ENCODE data around the gene TIAM1.

DNA sequence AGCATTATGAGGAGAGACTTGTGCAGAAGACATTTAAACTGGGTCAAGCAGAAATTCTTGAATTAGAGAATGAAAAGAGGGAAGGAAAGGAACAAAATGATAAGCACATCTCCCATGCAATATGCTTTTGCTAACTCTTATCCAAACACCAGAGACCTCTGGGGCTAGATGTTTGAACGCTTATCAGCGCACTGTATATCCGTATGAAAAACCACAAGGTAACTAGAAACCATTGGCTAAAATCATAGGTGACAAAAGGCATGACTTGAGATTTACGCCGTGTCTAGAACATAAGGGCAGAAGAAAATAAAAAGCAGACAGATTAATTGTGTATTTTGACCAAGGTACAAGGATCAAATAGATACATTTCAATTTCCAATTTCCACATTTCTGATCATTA lies 38.0 kb upstream of the TIAM1 start:
- TF ChIP-seq GATA2 (IDR thresholded peaks at IDR 0.05; ENCODE audit: low read depth, low read length): no peak
- TF ChIP-seq GATA3 (IDR thresholded peaks at IDR 0.05; ENCODE audit: low read depth, low read length): no peak

Data from SH-SY5Y (cell line).